ENCODE results near the gene CDC23. TPM values are rescaled to one million over a fixed set of nuclear protein-coding genes. Genes with fewer than 3 reads are reported as not detected.

Gene CDC23
- total RNA-seq, 1 donor = 28.6 TPM

DNA sequence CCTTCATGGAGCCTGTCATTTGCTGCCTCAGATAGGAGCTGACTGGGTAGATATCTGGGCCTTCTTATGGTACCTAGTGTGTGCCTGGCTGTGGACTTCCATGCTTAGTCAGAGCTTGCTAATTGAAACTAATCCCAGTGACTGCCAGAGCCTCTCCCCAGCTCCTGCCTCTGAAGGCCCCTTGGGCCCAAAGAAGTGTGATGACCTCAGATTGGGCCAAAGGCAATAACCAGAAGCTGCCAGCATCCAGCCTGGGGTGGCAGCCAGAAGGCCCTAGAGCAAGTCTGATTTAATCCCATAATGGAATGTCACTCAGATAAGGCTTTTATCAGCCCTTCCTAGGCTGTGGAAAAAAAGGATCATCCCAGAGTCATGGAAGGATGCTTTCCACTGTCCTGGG is 17.1 kb upstream of the CDC23 start:
- no peak for DNase-seq (ENCODE audit: insufficient read length, low spot score, missing footprints)
- no peaks in the 10 kb centered on the region for H3K9me3 ChIP-seq (ENCODE audit: low read depth, low read length)
- H3K27me3 ChIP-seq (ENCODE audit: insufficient read depth, low read length) = peaks cover 2% of the 10 kb centered on the region
- no peaks in the 10 kb centered on the region for H4K20me1 ChIP-seq (ENCODE audit: insufficient read depth, low read length)
- H3K27ac ChIP-seq (ENCODE audit: low read depth, low read length) = no peak overlapping the region
- H3K4me1 ChIP-seq (ENCODE audit: insufficient read depth, low read length) = peaks cover 17% of the 10 kb centered on the region
- TF ChIP-seq, protein P1, sequence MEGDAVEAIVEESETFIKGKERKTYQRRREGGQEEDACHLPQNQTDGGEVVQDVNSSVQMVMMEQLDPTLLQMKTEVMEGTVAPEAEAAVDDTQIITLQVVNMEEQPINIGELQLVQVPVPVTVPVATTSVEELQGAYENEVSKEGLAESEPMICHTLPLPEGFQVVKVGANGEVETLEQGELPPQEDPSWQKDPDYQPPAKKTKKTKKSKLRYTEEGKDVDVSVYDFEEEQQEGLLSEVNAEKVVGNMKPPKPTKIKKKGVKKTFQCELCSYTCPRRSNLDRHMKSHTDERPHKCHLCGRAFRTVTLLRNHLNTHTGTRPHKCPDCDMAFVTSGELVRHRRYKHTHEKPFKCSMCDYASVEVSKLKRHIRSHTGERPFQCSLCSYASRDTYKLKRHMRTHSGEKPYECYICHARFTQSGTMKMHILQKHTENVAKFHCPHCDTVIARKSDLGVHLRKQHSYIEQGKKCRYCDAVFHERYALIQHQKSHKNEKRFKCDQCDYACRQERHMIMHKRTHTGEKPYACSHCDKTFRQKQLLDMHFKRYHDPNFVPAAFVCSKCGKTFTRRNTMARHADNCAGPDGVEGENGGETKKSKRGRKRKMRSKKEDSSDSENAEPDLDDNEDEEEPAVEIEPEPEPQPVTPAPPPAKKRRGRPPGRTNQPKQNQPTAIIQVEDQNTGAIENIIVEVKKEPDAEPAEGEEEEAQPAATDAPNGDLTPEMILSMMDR (IDR thresholded peaks at IDR 0.05; ENCODE audit: extremely low read depth, low read depth, low read length) = no peak
- no peak overlapping the region for H3K4me3 ChIP-seq (ENCODE audit: insufficient read depth, low read length)
- no peak overlapping the region for H2AFZ ChIP-seq (ENCODE audit: low read length)
- H3K79me2 ChIP-seq (ENCODE audit: insufficient read depth, low read length) = no peaks in the 10 kb centered on the region
- H3K36me3 ChIP-seq (ENCODE audit: insufficient read depth, low read length) = no peaks in the 10 kb centered on the region
- H3K4me2 ChIP-seq (ENCODE audit: insufficient read depth, low read length) = no peak overlapping the region

DNA sequence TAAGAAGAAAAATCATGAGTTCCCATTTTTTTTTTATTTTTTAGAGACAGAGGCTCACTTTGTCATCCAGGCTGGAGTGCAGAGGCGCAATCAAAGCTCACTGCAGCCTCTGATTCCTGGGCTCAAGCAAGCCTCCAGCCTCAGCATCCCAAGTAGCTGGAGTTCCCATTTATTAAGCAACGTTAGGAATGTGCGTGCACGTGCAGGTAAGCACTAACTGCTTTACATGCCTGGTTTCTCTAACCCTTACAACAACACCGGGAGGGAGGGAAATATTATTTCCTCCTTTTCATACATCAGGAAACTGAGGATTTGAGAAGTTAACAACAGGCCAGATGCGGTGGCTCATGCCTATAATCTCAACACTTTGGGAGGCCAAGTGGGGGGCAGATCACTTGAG is 16.3 kb upstream of the CDC23 start:
- Histone ChIP-seq H3K27ac (ENCODE audit: low read depth, low read length) (no peak overlapping the region), H3K79me2 (ENCODE audit: insufficient read depth, low read length) (no peaks in the 10 kb centered on the region), H3K27me3 (ENCODE audit: insufficient read depth, low read length) (peaks cover 2% of the 10 kb centered on the region), H3K4me3 (ENCODE audit: insufficient read depth, low read length) (no peak overlapping the region), H2AFZ (ENCODE audit: low read length) (no peak overlapping the region), H3K4me2 (ENCODE audit: insufficient read depth, low read length) (no peak overlapping the region), H3K36me3 (ENCODE audit: insufficient read depth, low read length) (no peaks in the 10 kb centered on the region), H4K20me1 (ENCODE audit: insufficient read depth, low read length) (no peaks in the 10 kb centered on the region), H3K9me3 (ENCODE audit: low read depth, low read length) (no peaks in the 10 kb centered on the region), H3K4me1 (ENCODE audit: insufficient read depth, low read length) (peaks cover 17% of the 10 kb centered on the region)
- TF ChIP-seq, protein P1 (IDR thresholded peaks at IDR 0.05; ENCODE audit: extremely low read depth, low read depth, low read length) = no peak
- DNase-seq (ENCODE audit: insufficient read length, low spot score, missing footprints) = no peak

DNA sequence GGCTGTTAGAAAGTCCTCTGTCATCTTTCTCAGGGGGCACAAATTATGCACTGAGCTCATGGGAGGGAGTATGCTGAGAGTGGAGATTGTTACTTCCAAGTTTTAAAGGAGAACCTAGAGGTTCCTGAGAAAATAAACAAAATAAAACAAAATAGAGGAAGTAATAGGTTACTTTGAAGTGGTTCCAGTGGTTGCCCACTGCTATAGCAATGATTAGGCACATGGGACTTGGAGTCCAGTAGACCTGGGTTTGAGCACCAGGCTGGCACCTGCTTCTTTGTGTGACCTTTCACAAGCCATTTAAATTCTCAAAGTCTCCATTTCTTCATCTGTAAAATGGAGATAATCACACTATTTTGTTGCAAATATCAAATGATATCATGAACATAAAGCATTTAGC is 13.8 kb upstream of the CDC23 start:
- Histone ChIP-seq H3K4me2 (ENCODE audit: insufficient read depth, low read length) (no peak overlapping the region), H3K27me3 (ENCODE audit: insufficient read depth, low read length) (no peaks in the 10 kb centered on the region), H3K4me3 (ENCODE audit: insufficient read depth, low read length) (no peak overlapping the region), H4K20me1 (ENCODE audit: insufficient read depth, low read length) (no peaks in the 10 kb centered on the region), H3K4me1 (ENCODE audit: insufficient read depth, low read length) (peaks cover 17% of the 10 kb centered on the region), H3K27ac (ENCODE audit: low read depth, low read length) (no peak overlapping the region), H3K79me2 (ENCODE audit: insufficient read depth, low read length) (no peaks in the 10 kb centered on the region), H2AFZ (ENCODE audit: low read length) (no peak overlapping the region), H3K9me3 (ENCODE audit: low read depth, low read length) (no peaks in the 10 kb centered on the region), H3K36me3 (ENCODE audit: insufficient read depth, low read length) (no peaks in the 10 kb centered on the region)
- DNase-seq (ENCODE audit: insufficient read length, low spot score, missing footprints) = no peak
- TF ChIP-seq, protein P1 (IDR thresholded peaks at IDR 0.05; ENCODE audit: extremely low read depth, low read depth, low read length) = no peak

DNA sequence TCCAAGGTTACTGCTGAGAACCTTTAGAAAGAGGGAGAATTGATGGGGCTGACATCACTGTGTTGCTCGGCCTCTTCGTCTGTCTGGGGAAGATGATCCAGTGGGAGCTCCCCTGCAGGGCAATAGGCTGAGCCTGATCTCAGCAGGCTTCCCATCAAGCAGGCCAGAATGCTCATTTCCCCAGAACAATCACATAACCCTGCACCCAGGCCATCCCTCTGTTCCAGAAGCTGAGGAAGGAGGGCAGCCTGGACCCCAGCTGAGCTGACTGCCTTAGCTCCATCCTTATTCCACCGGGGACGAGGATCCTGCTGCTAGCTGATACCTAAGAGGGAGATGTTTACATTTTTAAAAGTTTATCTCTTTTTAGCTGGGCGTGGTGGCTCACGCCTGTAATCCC is 11.6 kb upstream of the CDC23 start:
- Histone ChIP-seq H3K4me1 (ENCODE audit: insufficient read depth, low read length) (no peaks in the 10 kb centered on the region), H3K27ac (ENCODE audit: low read depth, low read length) (no peak overlapping the region), H2AFZ (ENCODE audit: low read length) (no peak overlapping the region), H3K36me3 (ENCODE audit: insufficient read depth, low read length) (no peaks in the 10 kb centered on the region), H3K27me3 (ENCODE audit: insufficient read depth, low read length) (no peaks in the 10 kb centered on the region), H3K79me2 (ENCODE audit: insufficient read depth, low read length) (no peaks in the 10 kb centered on the region), H3K4me3 (ENCODE audit: insufficient read depth, low read length) (no peak overlapping the region), H3K9me3 (ENCODE audit: low read depth, low read length) (no peaks in the 10 kb centered on the region), H3K4me2 (ENCODE audit: insufficient read depth, low read length) (no peak overlapping the region), H4K20me1 (ENCODE audit: insufficient read depth, low read length) (no peaks in the 10 kb centered on the region)
- TF ChIP-seq, protein P1 (IDR thresholded peaks at IDR 0.05; ENCODE audit: extremely low read depth, low read depth, low read length) = no peak
- DNase-seq (ENCODE audit: insufficient read length, low spot score, missing footprints) = no peak

Measured in osteoblast (primary cell).